ENCODE data around the gene OPA1.
"Not testable (repeated sequence)": the region's sequence is repeated elsewhere in the genome, so short reads cannot be mapped to it uniquely, and the experiment has no call there.

The OPA1 gene

DNA sequence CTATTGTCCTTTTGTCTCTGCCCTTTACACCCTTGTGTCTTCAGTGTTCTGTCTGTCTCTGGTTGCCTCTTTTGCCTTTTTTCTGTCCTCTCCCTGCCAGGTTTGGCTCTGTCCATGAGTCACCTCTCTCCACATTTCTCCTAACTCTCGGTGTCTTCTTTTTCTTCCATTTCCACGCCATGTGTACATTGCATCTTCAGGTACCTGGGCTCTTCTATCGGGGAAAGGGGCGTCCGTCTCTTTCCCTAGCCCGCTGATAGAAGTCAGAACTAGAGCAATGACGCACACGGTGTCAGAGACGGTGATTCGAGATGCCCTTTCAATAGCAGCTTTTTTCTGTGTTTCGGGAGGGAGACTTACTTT lies 641 bp downstream of the OPA1 start:
- peak; percentile 37 for DNase-seq

- no peak for DNase-seq
Observed at GRCh38 chr3:193594946-193595689, 2.1 kb downstream of the OPA1 start.

DNA sequence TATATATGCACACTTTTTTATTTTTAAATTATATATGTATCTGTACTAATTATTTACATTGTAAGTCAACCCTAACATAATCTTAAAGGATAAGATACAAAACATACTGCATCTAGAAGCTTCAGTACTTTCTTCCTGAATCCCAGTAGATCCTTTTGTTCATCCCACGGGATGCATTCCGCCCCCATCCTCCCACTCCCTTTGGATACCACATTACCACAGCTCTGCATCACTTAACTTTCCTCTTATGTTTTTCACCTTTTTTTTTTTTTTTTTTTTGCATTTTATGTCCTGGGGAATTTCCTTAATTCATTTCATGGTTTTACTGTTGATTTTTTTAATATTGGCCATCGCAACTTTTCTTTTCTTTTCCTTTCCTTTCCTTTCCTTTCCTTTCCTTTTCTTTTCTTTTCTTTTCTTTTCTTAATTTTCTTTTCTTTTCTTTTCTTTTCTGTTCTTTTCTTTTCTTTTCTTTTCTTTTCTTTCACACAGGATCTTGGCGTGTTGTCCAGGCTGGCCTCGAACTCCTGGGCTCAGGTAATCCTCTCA lies 3.0 kb downstream of the OPA1 start:
- no peak for DNase-seq

- no peak for DNase-seq
Observed at GRCh38 chr3:193598202-193598601, 5.2 kb downstream of the OPA1 start.

GRCh38 chr3:193599393-193599792 lies 6.4 kb downstream of the OPA1 start:
- DNase-seq = no peak

DNA sequence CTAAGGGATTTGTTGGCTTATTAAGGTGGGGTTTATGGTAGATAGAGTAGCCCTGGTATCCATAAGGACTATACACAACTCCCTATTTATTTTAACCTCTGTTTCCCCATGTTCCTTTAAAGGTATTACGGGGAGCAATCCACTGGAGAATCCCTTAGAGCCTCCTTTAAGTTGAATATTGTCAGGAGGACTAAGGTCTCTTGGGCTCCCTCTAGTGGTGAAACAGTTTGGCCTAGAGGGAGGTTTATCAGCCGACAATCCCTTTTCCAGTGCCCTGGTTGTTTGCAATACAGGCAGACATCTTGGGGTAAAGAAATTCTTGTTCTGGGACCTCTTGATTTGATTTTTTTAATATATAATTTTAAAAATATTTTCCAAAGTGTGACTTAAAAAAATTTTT lies 12.9 kb downstream of the OPA1 start:
- DNase-seq = peak; percentile 71

DNA sequence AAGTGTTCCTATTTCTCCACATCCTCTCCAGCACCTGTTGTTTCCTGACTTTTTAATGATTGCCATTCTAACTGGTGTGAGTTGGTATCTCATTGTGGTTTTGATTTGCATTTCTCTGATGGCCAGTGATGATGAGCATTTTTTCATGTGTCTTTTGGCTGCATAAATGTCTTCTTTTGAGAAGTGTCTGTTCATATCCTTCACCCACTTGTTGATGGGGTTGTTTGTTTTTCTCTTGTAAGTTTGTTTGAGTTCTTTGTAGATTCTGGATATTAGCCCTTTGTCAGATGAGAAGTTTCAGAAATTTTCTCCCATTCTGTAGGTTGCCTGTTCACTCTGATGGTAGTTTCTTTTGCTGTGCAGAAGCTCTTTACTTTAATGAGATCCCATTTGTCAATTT lies 13.9 kb downstream of the OPA1 start:
- DNase-seq = not testable (repeated sequence)

DNA sequence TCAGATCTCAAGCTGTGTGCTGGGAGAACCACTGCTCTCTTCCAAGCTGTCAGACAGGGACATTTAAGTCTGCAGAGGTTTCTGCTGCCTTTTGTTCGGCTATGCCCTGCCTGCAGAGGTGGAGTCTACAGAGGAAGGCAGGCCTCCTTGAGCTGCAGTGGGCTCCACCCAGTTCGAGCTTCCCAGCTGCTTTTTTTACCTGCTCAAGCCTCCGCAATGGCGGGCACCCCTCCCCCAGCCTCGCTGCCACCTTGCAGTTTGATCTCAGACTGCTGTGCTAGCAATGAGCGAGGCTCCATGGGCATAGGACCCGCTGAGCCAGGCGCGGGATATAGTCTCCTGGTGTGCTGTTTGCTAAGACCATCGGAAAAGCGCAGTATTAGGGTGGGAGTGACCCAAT lies 17.5 kb downstream of the OPA1 start:
- DNase-seq = not testable (repeated sequence)

- no peak for DNase-seq
Observed at GRCh38 chr3:193614430-193614829, 21.4 kb downstream of the OPA1 start.

GRCh38 chr3:193617628-193618027 lies 24.6 kb downstream of the OPA1 start:
- DNase-seq = no peak

GRCh38 chr3:193620057-193620456 lies 27.0 kb downstream of the OPA1 start:
- DNase-seq = no peak

DNA sequence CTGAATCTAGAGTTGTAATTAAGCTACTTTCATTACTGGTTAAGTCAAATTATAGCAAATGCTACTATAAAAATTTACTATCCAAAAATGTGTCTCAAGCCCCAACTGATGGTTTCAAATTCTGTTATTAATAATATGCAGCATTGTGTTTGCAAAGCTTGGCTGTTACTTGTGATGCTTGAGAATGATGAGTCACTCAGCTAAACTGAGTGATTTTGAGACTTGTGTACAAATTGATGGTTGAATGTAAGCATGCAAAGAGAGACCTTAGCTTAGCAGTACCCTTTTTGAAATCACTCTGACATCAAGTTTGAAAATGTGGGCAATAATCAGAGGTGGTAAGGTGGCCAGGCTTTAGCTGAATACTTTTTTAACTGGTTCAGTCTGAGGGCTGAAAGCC lies 27.6 kb downstream of the OPA1 start:
- DNase-seq = no peak

GRCh38 chr3:193621127-193621526 lies 28.1 kb downstream of the OPA1 start:
- no peak for DNase-seq

DNA sequence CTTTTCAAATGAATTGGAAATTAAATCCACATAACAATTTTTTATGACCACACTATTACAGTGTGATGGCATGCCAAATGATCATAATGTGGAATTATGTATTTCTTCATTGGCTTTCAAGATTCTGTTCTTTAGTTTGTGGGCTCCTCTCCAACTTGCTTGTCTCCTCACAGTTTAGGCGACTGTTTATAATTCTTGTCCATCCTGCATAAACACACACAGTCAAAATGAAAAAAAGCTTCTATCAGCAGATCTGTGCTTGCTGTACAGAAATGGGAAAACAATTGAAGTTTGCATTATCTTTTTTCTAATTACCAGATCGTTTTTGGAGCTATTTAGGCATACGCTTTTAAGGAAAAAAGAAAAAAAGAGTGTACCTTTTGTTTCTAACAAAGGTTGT lies 37.0 kb downstream of the OPA1 start:
- DNase-seq = no peak

GRCh38 chr3:193637831-193638230 lies 44.8 kb downstream of the OPA1 start:
- DNase-seq = no peak

DNA sequence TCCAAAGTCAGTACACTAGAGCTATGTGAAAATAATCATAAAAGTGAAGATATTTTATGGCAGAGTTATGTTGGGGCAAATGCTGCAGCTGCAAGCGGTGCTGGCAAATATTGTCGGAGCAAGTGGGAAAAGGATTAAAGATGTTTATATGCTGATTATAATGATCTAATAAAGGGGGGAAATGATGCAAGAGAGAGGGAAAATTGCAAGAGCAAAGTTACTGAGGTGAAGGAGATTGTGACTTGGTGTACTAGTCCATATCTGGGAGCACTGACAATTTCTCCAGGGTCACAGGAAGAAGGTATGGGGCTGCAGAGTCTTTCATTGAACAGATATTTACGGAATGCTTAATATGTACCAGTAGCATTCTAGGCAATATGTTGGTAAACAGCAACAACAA lies 45.8 kb downstream of the OPA1 start:
- no peak for DNase-seq

- DNase-seq = no peak
Observed at GRCh38 chr3:193640165-193640715, 47.2 kb downstream of the OPA1 start.

DNA sequence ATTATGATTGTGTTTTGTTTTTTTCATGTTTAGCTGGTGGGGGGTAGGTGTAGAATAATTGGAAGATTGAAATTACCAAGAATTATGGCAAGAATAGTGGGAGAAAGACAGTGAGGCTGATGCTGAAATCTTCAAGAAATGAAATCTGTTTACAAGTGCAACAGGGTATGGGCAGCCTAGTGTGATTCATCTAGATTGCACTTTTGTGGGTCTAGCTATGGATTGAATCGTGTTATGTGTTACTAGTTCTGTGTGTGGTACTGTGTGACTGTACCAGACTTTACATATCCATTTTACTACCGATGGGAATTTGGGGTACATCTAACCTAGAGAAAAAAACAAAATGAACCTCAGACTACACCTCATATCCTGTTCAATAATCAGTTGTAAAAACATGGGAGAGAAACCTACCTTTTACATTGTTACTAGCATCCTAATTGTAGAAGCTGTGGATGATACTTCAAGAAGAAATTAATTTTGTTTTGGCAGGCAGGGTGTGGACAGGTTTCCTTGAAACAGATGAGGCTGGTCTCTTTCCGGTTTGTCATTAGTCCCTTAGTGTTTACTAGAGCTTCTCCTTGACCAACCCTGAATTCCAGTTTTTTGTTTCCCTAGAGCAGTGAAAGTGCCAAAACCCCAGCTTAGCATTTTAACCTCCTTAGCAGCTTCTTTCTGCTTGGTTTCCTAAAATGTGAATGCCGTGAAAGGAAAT lies 47.9 kb downstream of the OPA1 start:
- DNase-seq = no peak

GRCh38 chr3:193641440-193641775 lies 48.4 kb downstream of the OPA1 start:
- DNase-seq = no peak

DNA sequence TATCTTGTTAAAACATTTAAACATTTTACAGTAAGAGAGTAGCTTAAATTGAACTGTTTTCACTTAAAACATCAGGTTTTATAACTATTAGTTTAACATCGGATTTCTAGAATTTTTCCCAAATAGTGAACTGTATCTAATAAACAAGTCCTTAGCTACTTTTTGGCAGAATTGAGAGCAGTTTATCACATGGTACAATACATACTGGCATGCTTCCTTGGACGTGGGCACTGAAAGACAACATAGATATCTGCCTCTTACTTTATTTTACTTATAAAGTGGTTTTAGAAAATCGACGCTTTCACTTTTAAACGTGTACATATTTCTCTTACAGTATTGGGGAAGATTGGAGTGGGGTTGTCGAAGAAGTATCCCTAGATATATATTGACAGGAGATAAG lies 52.8 kb downstream of the OPA1 start:
- DNase-seq = no peak

DNA sequence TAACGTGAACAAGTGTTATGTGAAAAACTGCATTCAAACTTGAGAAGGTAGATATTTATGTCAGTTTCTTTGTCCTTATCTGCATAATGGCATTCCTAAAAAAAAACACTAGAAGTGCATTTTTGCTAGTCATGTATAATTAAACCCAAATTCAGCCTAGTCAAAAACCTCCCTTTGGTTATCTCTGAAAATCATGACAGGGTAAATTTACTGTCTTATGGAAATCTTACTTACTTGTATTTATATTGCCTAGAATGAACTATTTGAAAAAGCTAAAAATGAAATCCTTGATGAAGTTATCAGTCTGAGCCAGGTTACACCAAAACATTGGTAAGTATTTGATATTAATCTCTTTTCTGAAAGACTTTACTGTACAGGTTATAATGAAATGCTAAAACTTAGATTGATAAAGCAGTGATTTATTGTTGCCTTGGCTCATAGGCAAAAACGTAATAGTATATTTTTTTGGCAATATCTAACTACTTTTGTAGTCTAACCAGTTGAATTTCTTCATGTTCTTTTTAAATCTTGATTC lies 55.6 kb downstream of the OPA1 start:
- DNase-seq = no peak

DNA sequence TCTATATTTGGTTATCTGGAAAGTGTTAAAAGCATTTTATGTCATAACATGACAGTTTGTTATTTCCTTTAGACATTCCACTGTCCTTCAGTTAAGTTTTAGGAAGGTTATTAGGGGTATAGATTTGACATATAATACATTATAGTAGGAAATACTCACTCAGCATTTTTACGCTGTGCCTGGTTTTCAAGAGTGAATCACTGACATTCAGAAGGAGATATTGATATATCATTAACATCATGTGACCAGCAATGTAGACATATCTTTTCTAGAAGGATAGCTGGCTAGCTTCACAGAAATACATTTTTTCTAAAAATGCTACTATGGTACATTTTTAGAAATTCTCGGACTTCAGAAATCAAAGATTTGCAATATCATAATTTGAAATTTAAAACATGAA lies 57.6 kb downstream of the OPA1 start:
- DNase-seq = no peak

- DNase-seq = no peak
Observed at GRCh38 chr3:193655831-193656433, 62.9 kb downstream of the OPA1 start.

- no peak for DNase-seq
Observed at GRCh38 chr3:193656445-193656844, 63.4 kb downstream of the OPA1 start.
